ENCODE data around the gene GCNT2.

DNA sequence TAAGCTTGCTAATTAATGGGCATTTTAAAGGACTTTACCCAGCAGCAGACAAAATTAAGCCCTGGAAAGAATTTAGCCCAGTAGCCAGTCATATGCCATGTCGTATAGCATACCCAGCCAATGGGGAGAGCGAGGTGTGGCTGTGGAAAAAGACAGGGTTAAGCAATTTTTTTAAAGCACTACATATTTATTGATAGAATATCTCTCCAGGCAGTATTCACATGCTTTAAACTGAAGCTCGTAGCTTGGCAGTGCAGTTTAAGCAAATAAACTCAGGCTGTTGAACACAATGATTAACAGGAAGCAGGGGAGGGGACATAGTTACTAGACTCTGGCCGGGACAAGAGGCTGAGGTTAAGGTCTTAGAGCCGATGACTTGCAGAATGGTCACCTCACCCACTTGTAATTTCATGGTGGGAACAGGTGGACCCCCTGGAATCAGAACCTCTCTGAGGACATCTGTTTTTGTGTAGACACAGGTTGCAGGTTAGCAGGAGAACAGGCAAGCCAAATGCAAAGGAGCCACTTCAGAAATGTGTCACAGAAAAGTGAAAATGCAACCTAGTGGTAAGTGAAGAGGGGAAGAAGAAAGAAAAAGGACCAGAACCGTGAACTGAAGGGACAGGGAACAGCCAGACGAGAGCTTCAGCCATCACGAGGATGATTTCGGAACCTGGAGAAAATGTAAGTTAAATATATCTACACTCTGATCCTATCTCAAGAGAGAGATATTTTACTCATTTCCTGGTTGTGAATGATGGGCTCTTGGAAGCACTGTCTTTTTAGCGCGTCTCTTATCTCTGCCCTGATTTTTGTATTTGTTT is 7.2 kb downstream of the GCNT2 start:
- TF ChIP-seq POLR2AphosphoS5 (IDR thresholded peaks at IDR 0.05; ENCODE audit: borderline replicate concordance, low read depth, low read length): 0 out of 2 replicates have a peak, but pooled peaks have one; percentile 35
- TF ChIP-seq EZH2 (IDR thresholded peaks at IDR 0.05): no peak
- no peak for TF ChIP-seq FOXP2 (optimal IDR thresholded peaks at IDR 0.05; ENCODE audit: control extremely low read depth, extremely low read length, insufficient read depth)
